ENCODE data around the gene SGCA. TPM values are rescaled to one million over a fixed set of nuclear protein-coding genes. Genes with fewer than 3 reads are reported as not detected.

SGCA gene
- total and polyA plus RNA-seq, 2 experiments from 2014 or later, result 0.19 TPM; not detected in 1

GRCh38 chr17:50199211-50199802 is 33.5 kb downstream of the SGCA start (continued):
- TF ChIP-seq ZNF462 (CRISPR knock-in tag; IDR thresholded peaks at IDR 0.05) (no peak), ZNF114 (CRISPR knock-in tag; IDR thresholded peaks at IDR 0.05) (no peak), CREB1 (CRISPR knock-in tag; IDR thresholded peaks at IDR 0.05; ENCODE audit: low read depth) (no peak), JUNB (IDR thresholded peaks at IDR 0.05; ENCODE audit: unreplicated experiment) (no peak), STAT1 (IDR thresholded peaks at IDR 0.05; ENCODE audit: unreplicated experiment) (no peak), NANOG (IDR thresholded peaks at IDR 0.05; ENCODE audit: borderline replicate concordance) (no peak), ZNF331 (CRISPR knock-in tag; IDR thresholded peaks at IDR 0.05; ENCODE audit: low read depth) (no peak), ETS1 (IDR thresholded peaks at IDR 0.05) (no peak), EZH2phosphoT487 (IDR thresholded peaks at IDR 0.05; ENCODE audit: unreplicated experiment) (no peak)

Measured in GM23338 (cell line).